ENCODE measurements around the gene XXYLT1.

GRCh38 chr3:195251336-195252065, 19.5 kb downstream of the XXYLT1 start:
- TF ChIP-seq EZH2phosphoT487 (IDR thresholded peaks at IDR 0.05; ENCODE audit: borderline replicate concordance, low read length) (no peak), CTCF (IDR thresholded peaks at IDR 0.05; ENCODE audit: low read depth, low read length, poor library complexity, severe bottlenecking) (no peak)

Measured in DOHH2 (cell line).